GM12872 (cell line): ENCODE results near the gene MND1.

Experiments
- CTCF ChIP-seq: IDR thresholded peaks from 3 replicates; pipeline ENCODE4 v1.5.1; 2011; ENCODE audit warnings: low read depth, mild to moderate bottlenecking, low read length, moderate library complexity; ENCODE audit not compliant: insufficient read depth

The MND1 gene

GRCh38 chr4:153413842-153414241, 69.4 kb downstream of the MND1 start:
- no peak for TF ChIP-seq CTCF

- no peak for TF ChIP-seq CTCF
Observed at GRCh38 chr4:153418121-153418520, 73.6 kb downstream of the MND1 start.

GRCh38 chr4:153418558-153418957, 74.1 kb downstream of the MND1 start:
- no peak for TF ChIP-seq CTCF

GRCh38 chr4:153419029-153419428, 74.5 kb downstream of the MND1 start:
- TF ChIP-seq CTCF, result no peak

GRCh38 chr4:153419673-153420278, 75.3 kb downstream of the MND1 start:
- no peak for TF ChIP-seq CTCF

- TF ChIP-seq CTCF, result no peak
Observed at GRCh38 chr4:153420361-153420760, 75.9 kb downstream of the MND1 start.

GRCh38 chr4:153421941-153422340, 77.5 kb downstream of the MND1 start:
- no peak for TF ChIP-seq CTCF
